ENCODE results near the gene UNC5C.
"Not testable (repeated sequence)": the region's sequence is repeated elsewhere in the genome, so short reads cannot be mapped to it uniquely, and the experiment has no call there.

UNC5C gene

DNA sequence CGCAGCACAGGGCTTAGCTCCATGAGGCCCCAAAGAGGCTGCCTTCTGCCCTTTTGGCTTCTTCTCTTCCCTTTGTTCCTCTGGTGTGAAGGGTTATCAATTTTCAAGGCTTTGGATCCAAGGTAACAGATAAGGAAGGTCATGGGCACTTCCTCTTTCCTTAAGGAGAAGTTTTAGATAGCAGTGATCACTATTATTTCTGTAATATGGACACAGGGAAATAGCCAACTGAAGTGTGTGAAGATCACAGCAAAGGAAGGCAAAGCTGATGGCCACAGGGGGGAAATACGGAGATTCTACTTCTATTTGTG, 366.8 kb downstream of the UNC5C start:
- peaks cover 24% of the 10 kb centered on the region for H3K4me1 ChIP-seq (ENCODE audit: control insufficient read depth, insufficient read depth, low read length)
- no peaks in the 10 kb centered on the region for H3K36me3 ChIP-seq (ENCODE audit: control insufficient read depth, insufficient read depth, low read length)
- no peak overlapping the region for H3K4me3 ChIP-seq (ENCODE audit: insufficient read depth, low read depth, low read length)
- H3K27ac ChIP-seq (ENCODE audit: insufficient read depth, low read depth, low read length, poor library complexity, severe bottlenecking), result peak overlapping the region; percentile 80
- no peaks in the 10 kb centered on the region for H3K27me3 ChIP-seq (ENCODE audit: control insufficient read depth, insufficient read depth, low read length, poor library complexity, severe bottlenecking)
- WGBS, 2 experiments, result 29 to 31% methylated on average over 2 of the region's 2 CpGs
- H3K9me3 ChIP-seq (ENCODE audit: control insufficient read depth, low read length), result peaks cover 3% of the 10 kb centered on the region

DNA sequence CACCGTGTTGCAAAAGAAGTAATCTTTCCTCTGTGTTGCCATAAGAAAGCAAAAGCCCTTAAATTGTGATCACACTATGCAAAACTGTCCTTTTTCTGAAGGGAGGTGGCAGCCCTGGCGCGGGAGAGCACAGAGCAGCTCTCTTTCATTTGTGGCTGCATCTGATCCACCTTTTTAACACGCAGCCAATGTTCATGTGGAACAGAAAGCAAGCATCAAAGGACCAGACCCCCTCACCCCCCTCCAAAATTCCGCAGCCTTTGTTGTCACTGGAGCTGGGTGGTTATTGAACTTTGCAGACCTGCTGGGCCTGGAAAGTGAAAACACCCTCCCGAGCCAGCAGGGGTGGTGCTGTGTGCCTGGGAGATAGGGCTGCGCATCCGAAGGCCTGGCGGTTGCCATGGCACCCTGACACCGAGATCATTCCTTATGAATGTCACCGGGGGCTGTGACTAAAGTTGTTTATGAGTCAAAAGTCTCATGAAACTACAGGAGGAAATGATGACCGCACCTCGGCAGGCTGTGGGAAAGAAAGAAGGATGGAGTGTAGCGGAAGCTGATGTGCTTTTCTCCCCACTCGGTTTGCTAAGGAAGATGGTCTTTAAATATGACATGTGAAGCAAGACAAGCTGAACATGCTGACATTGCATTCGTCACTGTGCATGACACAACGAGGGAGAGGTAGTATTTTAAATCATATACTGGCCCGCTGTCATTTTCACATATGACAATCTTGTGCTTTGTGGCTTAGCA, 367.4 kb downstream of the UNC5C start:
- Histone ChIP-seq H3K4me3 (ENCODE audit: insufficient read depth, low read depth, low read length) (no peak overlapping the region), H3K9me3 (ENCODE audit: control insufficient read depth, low read length) (peaks cover 3% of the 10 kb centered on the region), H3K4me1 (ENCODE audit: control insufficient read depth, insufficient read depth, low read length) (peaks cover 24% of the 10 kb centered on the region), H3K36me3 (ENCODE audit: control insufficient read depth, insufficient read depth, low read length) (no peaks in the 10 kb centered on the region), H3K27me3 (ENCODE audit: control insufficient read depth, insufficient read depth, low read length, poor library complexity, severe bottlenecking) (no peaks in the 10 kb centered on the region), H3K27ac (ENCODE audit: insufficient read depth, low read depth, low read length, poor library complexity, severe bottlenecking) (peak overlapping the region; percentile 80)
- 23 to 28% methylated on average over 18 of the region's 18 CpGs for whole genome bisulfite sequencing, 2 experiments

DNA sequence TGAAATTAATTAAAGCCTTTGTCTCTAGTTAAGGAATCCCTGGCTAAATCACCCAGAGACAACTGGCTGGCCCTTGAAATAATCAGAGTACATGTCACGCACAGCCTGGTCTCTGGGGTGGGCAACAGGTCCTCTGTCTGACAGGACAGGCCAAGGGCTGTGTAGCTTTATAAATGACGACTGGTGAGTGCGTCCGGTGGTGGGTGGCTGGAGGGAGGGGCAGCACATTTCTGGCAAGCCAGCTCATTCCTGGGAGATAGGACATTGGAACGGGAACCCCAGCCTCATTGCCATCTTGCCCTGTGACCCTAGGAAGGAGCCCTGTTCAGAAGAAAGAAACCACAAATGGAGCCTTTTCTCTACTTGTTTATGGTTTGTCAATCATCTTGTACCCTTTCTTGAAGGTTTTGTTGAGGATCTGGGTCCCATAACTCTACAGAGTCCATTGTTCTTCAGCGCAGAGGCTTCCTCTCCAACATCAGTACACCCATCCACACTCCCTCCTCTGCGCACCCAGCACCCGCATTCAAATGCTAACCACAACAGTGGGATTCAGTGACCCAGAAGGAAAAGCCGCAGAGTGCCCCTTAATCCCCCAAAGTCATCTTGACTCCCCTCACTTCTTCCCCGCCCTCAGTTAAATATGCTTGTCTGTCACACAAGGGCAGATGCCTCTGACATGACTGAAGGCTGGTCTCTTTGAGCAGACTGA, 368.1 kb downstream of the UNC5C start:
- H3K27ac ChIP-seq (ENCODE audit: insufficient read depth, low read depth, low read length, poor library complexity, severe bottlenecking), result peak overlapping the region; percentile 80
- WGBS, 2 experiments, result 33 to 40% methylated on average over 10 of the region's 10 CpGs
- no peaks in the 10 kb centered on the region for H3K36me3 ChIP-seq (ENCODE audit: control insufficient read depth, insufficient read depth, low read length)
- H3K9me3 ChIP-seq (ENCODE audit: control insufficient read depth, low read length), result peaks cover 3% of the 10 kb centered on the region
- no peak overlapping the region for H3K4me3 ChIP-seq (ENCODE audit: insufficient read depth, low read depth, low read length)
- H3K27me3 ChIP-seq (ENCODE audit: control insufficient read depth, insufficient read depth, low read length, poor library complexity, severe bottlenecking), result no peaks in the 10 kb centered on the region
- H3K4me1 ChIP-seq (ENCODE audit: control insufficient read depth, insufficient read depth, low read length), result peaks cover 24% of the 10 kb centered on the region

DNA sequence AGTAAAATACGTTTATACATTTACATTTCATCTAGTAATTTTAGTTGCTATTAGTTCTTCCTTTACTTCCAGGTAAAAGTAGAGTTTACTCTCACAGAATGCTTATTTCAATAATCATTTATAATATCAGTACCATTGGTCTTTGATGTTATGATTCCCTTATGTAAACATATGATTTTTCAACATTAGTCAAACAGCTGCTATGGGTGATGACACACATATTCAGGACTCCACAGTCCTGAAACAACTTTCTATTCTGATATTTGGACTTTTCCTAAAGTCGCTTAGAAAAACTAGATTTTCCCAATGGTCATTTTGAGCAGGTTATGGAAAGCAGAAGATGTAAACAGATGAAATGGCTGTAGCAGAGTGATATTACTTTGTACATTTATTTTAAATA, 369.8 kb downstream of the UNC5C start:
- Histone ChIP-seq H3K27ac (ENCODE audit: insufficient read depth, low read depth, low read length, poor library complexity, severe bottlenecking) (no peak overlapping the region), H3K4me3 (ENCODE audit: insufficient read depth, low read depth, low read length) (no peak overlapping the region), H3K36me3 (ENCODE audit: control insufficient read depth, insufficient read depth, low read length) (no peaks in the 10 kb centered on the region), H3K9me3 (ENCODE audit: control insufficient read depth, low read length) (peaks cover 3% of the 10 kb centered on the region), H3K4me1 (ENCODE audit: control insufficient read depth, insufficient read depth, low read length) (peaks cover 24% of the 10 kb centered on the region), H3K27me3 (ENCODE audit: control insufficient read depth, insufficient read depth, low read length, poor library complexity, severe bottlenecking) (no peaks in the 10 kb centered on the region)
- 90 to 100% methylated on average over 1 to 2 of the region's 2 CpGs for WGBS, 2 experiments

DNA sequence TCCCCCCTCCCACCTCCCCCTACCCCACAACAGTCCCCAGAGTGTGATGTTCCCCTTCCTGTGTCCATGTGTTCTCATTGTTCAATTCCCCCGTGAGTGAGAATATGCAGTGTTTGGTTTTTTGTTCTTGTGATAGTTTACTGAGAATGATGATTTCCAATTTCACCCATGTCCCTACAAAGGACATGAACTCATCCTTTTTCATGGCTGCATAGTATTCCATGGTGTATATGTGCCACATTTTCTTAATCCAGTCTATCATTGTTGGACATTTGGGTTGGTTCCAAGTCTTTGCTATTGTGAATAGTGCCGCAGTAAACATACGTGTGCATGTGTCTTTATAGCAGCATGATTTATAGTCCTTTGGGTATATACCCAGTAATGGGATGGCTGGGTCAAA, 377.4 kb downstream of the UNC5C start:
- H3K4me1 ChIP-seq (ENCODE audit: control insufficient read depth, insufficient read depth, low read length); H3K36me3 ChIP-seq (ENCODE audit: control insufficient read depth, insufficient read depth, low read length); H3K9me3 ChIP-seq (ENCODE audit: control insufficient read depth, low read length); H3K27me3 ChIP-seq (ENCODE audit: control insufficient read depth, insufficient read depth, low read length, poor library complexity, severe bottlenecking); H3K4me3 ChIP-seq (ENCODE audit: insufficient read depth, low read depth, low read length); H3K27ac ChIP-seq (ENCODE audit: insufficient read depth, low read depth, low read length, poor library complexity, severe bottlenecking): not testable (repeated sequence)
- WGBS, 2 experiments, result no CpG with 5 or more reads among the region's 3 CpGs

DNA sequence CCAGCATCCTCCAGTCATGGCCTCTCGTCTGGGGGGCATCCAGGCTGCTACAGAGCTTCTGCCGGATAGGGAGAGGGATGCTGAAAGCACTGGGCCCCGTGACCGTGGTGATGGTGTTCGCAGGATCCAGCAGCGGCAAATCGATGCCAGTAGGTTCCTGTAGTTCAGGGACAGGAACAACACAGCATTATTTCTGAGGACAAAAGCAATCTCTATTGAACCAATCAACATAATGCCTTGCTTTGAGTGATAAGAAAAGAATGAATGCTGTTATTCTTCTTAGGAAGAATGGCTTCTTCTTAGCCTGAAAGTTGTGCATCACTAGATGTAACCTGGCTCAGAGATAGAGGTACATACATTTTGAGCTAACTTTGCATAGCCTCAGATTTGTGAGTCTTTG, 378.6 kb downstream of the UNC5C start:
- Histone ChIP-seq H3K36me3 (ENCODE audit: control insufficient read depth, insufficient read depth, low read length) (no peaks in the 10 kb centered on the region), H3K4me1 (ENCODE audit: control insufficient read depth, insufficient read depth, low read length) (no peaks in the 10 kb centered on the region), H3K27me3 (ENCODE audit: control insufficient read depth, insufficient read depth, low read length, poor library complexity, severe bottlenecking) (no peaks in the 10 kb centered on the region), H3K4me3 (ENCODE audit: insufficient read depth, low read depth, low read length) (no peak overlapping the region), H3K27ac (ENCODE audit: insufficient read depth, low read depth, low read length, poor library complexity, severe bottlenecking) (no peak overlapping the region), H3K9me3 (ENCODE audit: control insufficient read depth, low read length) (no peaks in the 10 kb centered on the region)
- 92 to 95% methylated on average over 6 to 7 of the region's 7 CpGs for WGBS, 2 experiments

DNA sequence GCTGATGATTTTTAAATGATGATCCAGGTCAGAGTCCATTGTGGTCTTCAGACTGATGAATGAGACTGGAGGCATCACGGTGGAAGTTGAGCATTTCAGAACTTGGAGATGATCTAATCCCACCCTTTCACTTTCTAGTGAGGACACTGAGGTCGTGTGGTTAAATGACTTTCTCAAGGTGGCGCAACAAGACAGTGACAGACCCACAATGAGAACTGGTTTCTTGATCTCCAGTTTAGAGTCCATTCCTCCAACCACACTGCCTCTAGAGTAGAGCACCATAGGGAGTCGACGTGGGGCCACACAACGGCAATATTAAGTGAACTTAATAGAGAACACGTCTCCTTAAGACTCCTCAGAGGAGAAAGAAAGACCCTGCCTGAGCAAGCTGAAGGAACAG, 381.0 kb downstream of the UNC5C start:
- H3K27ac ChIP-seq (ENCODE audit: insufficient read depth, low read depth, low read length, poor library complexity, severe bottlenecking), result no peak overlapping the region
- no peak overlapping the region for H3K4me3 ChIP-seq (ENCODE audit: insufficient read depth, low read depth, low read length)
- H3K9me3 ChIP-seq (ENCODE audit: control insufficient read depth, low read length), result no peaks in the 10 kb centered on the region
- no peaks in the 10 kb centered on the region for H3K27me3 ChIP-seq (ENCODE audit: control insufficient read depth, insufficient read depth, low read length, poor library complexity, severe bottlenecking)
- H3K36me3 ChIP-seq (ENCODE audit: control insufficient read depth, insufficient read depth, low read length), result no peaks in the 10 kb centered on the region
- no peaks in the 10 kb centered on the region for H3K4me1 ChIP-seq (ENCODE audit: control insufficient read depth, insufficient read depth, low read length)
- WGBS, 2 experiments, result 90 to 93% methylated on average over 7 of the region's 7 CpGs

DNA sequence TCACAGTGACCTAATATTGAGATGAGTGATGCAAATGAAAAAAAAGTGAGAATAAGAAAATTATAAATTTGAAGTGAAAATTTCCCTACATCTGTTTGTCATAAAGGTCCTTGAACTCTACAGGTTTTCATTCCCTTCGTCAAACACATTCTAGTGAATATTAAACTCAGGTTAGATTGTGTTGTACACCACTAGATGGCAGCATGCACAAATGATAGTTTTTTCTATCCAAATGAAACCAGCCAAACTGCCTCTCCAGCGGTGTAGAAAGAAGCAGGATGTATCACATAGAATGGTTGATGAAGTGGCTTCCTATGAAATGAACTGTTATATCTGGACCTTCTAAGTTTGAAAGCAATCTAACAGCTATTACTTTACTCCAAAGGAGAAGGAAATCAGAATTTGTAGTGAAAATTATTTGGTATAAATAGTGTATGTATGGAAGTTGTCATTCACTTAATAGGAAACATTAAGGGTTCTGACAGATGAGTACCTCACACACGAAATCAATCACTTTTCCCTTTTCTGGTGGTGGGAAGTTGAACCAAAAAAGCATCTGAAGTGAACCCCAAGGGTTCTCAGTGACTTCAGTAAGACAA, 382.7 kb downstream of the UNC5C start:
- H3K4me1 ChIP-seq (ENCODE audit: control insufficient read depth, insufficient read depth, low read length), result peaks cover 7% of the 10 kb centered on the region
- H3K9me3 ChIP-seq (ENCODE audit: control insufficient read depth, low read length), result no peaks in the 10 kb centered on the region
- H3K27me3 ChIP-seq (ENCODE audit: control insufficient read depth, insufficient read depth, low read length, poor library complexity, severe bottlenecking), result no peaks in the 10 kb centered on the region
- no peak overlapping the region for H3K4me3 ChIP-seq (ENCODE audit: insufficient read depth, low read depth, low read length)
- no peaks in the 10 kb centered on the region for H3K36me3 ChIP-seq (ENCODE audit: control insufficient read depth, insufficient read depth, low read length)
- no peak overlapping the region for H3K27ac ChIP-seq (ENCODE audit: insufficient read depth, low read depth, low read length, poor library complexity, severe bottlenecking)
- 47 to 56% methylated on average over 3 of the region's 3 CpGs for WGBS, 2 experiments

DNA sequence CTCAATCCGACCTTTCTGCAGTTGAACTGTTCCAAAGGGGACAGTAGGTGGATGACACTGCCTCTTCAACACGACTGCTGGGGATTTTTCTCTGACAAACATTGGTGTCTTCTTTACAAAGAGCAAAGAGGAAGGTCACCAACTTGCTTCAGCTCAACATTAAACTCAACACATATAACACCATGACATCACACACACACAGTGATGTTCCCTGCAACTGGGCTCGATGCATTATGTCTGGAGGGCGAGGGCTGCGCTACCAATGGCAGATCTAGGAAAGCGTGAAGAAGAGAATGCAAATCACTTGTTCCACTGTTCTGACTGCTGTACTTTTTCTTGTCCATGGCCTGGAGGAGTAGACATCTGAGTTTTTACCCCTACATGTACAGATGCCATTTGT, 385.9 kb downstream of the UNC5C start:
- no peak overlapping the region for H3K4me3 ChIP-seq (ENCODE audit: insufficient read depth, low read depth, low read length)
- no peaks in the 10 kb centered on the region for H3K9me3 ChIP-seq (ENCODE audit: control insufficient read depth, low read length)
- no peaks in the 10 kb centered on the region for H3K36me3 ChIP-seq (ENCODE audit: control insufficient read depth, insufficient read depth, low read length)
- H3K4me1 ChIP-seq (ENCODE audit: control insufficient read depth, insufficient read depth, low read length), result peaks cover 7% of the 10 kb centered on the region
- 94 to 96% methylated on average over 6 of the region's 6 CpGs for WGBS, 2 experiments
- no peaks in the 10 kb centered on the region for H3K27me3 ChIP-seq (ENCODE audit: control insufficient read depth, insufficient read depth, low read length, poor library complexity, severe bottlenecking)
- H3K27ac ChIP-seq (ENCODE audit: insufficient read depth, low read depth, low read length, poor library complexity, severe bottlenecking), result no peak overlapping the region

DNA sequence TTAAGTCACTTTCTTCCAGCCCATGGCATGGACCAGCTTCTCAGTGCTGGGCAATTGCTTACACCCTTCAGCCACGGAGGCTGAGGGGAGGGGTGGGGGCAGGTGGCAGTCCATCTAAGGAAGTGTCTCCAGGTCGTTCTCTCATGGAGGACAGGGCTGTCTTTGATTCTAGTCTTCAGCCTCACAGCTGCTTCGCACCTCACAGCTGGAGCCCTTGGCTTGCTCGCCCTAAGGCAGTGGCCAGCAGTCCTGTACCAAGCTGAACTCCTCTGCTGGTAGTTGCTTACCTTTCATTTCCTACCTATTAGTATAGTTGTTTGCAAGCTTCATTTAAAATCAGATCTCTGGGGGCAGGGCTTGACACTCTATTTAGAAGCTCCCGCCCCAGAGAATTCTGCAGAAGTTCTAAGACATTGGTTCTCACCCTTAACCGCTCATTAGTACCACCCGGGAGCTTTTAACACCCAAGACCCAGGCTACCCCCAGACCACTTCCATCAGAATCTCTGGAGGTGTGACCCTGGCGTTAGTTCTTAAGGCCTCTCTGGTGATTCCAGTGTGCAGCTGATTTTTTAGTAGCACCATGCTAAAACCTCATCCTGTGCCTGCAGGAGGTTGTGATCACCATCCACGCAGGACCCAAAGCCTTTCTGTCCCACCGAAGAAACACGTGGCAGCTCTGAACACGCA, 386.8 kb downstream of the UNC5C start:
- Histone ChIP-seq H3K4me1 (ENCODE audit: control insufficient read depth, insufficient read depth, low read length) (peaks cover 7% of the 10 kb centered on the region), H3K27ac (ENCODE audit: insufficient read depth, low read depth, low read length, poor library complexity, severe bottlenecking) (no peak overlapping the region), H3K9me3 (ENCODE audit: control insufficient read depth, low read length) (no peaks in the 10 kb centered on the region), H3K27me3 (ENCODE audit: control insufficient read depth, insufficient read depth, low read length, poor library complexity, severe bottlenecking) (no peaks in the 10 kb centered on the region), H3K36me3 (ENCODE audit: control insufficient read depth, insufficient read depth, low read length) (no peaks in the 10 kb centered on the region), H3K4me3 (ENCODE audit: insufficient read depth, low read depth, low read length) (no peak overlapping the region)
- 89 to 91% methylated on average over 11 to 12 of the region's 12 CpGs for WGBS, 2 experiments

All from ectodermal cell (in vitro differentiated cells).